HUDEP-2 (cell line): ENCODE results near the gene VAV2.
A peak's percentile ranks its signal among the peaks of the same experiment; 100 is the strongest.

Source experiments
- DNase-seq, 76 experiments: peaks; one replicate each; lab custom pipeline; 2025; ENCODE audit not compliant: unreplicated experiment in 76 of 76; lab: John Stamatoyannopoulos, UW

VAV2 gene

GRCh38 chr9:133810556-133811195, 181.4 kb downstream of the VAV2 start:
- no peak for DNase-seq

- no peak for DNase-seq
These were observed 182.8 kb downstream of the VAV2 start for GRCh38 chr9:133809335-133809734.

GRCh38 chr9:133807818-133808217, 184.3 kb downstream of the VAV2 start:
- DNase-seq = peak in 2 of 76 experiments; percentile 2 to 7

GRCh38 chr9:133807037-133807436, 185.1 kb downstream of the VAV2 start:
- no peak for DNase-seq

GRCh38 chr9:133806623-133807010, 185.5 kb downstream of the VAV2 start:
- DNase-seq = no peak

GRCh38 chr9:133805876-133806622, 186.1 kb downstream of the VAV2 start:
- no peak for DNase-seq

GRCh38 chr9:133804199-133804598, 187.9 kb downstream of the VAV2 start:
- DNase-seq = no peak

GRCh38 chr9:133803745-133804144, 188.4 kb downstream of the VAV2 start:
- no peak for DNase-seq

GRCh38 chr9:133803028-133803585, 189.0 kb downstream of the VAV2 start:
- no peak for DNase-seq

GRCh38 chr9:133801739-133802138, 190.4 kb downstream of the VAV2 start:
- DNase-seq = no peak

GRCh38 chr9:133800266-133800665, 191.9 kb downstream of the VAV2 start:
- DNase-seq = no peak

GRCh38 chr9:133799716-133800115, 192.4 kb downstream of the VAV2 start:
- no peak for DNase-seq

- DNase-seq = no peak
These were observed 193.0 kb downstream of the VAV2 start for GRCh38 chr9:133799106-133799505.

GRCh38 chr9:133798160-133798559, 194.0 kb downstream of the VAV2 start:
- no peak for DNase-seq

- DNase-seq = no peak
These were observed 194.6 kb downstream of the VAV2 start for GRCh38 chr9:133797406-133798105.

- no peak for DNase-seq
These were observed 195.6 kb downstream of the VAV2 start for GRCh38 chr9:133796562-133796961.

- no peak for DNase-seq
These were observed 197.1 kb downstream of the VAV2 start for GRCh38 chr9:133795049-133795448.

- no peak for DNase-seq
These were observed 197.9 kb downstream of the VAV2 start for GRCh38 chr9:133794016-133794760.

GRCh38 chr9:133793471-133793870, 198.7 kb downstream of the VAV2 start:
- DNase-seq = no peak

GRCh38 chr9:133792721-133793470, 199.2 kb downstream of the VAV2 start:
- DNase-seq = peak in 43 of 76 experiments; percentile 2 to 66 (median 33)
